ENCODE results near the gene LRP1. TPM values are rescaled to one million over a fixed set of nuclear protein-coding genes. Genes with fewer than 3 reads are reported as not detected.

Gene LRP1
- total RNA-seq = 261 TPM
- long read RNA-seq, partial matches to known transcripts = 198 of 232 reads
- long read RNA-seq, other reads (novel, unspliced or antisense) = 33 of 232 reads

DNA sequence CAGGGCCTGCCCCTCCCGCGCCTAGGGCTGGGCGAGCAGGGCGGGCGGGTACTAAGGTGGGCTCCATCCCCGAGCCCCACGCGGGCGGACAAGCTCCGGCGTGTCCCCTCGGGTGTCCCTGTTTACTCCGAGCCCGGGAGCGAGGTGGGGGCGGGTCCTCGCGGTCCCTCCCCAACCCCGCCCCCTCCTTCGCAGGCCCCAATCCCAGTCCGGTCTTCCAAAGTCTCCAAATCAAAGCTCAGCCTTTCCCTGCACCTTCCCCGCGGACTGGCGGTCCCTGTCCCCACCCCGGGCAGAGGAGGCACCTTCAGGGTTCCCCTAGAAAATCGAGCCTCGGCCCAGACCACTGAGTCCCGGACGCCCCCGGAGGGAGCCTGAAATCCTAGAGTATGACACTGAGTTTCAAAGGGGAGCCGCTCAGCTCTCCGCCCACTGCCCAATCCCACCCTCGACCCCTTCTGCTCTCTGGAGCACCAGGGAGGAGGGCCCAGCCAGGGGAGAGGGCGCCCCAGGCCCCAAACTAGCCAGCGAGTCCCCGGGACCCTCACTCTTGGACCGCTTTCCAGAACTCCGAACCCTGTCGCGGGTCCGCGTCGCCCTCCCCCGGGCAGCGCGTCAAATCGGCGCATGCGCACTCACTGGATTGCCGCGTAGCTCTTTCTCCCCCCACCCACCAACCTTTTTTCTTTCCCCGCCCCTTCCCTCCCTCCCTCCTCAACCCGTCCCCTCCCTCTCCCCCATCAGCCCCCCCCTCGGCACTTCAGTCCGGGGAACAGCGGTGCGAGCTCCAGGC is at the start of gene LRP1:
TSS of gene LRP1 (plus strand) at position 758 of the 793 bp plus-strand sequence. CDS start 482 bp downstream, outside the sequence.
- ATAC-seq (peak; percentile 77), DNase-seq (peak; percentile 93)
- H3K27ac ChIP-seq = peak within 1 kb of the TSS; percentile 92
- H3K36me3 ChIP-seq = no peaks in the 10 kb centered on the region
- TF ChIP-seq, protein P1, sequence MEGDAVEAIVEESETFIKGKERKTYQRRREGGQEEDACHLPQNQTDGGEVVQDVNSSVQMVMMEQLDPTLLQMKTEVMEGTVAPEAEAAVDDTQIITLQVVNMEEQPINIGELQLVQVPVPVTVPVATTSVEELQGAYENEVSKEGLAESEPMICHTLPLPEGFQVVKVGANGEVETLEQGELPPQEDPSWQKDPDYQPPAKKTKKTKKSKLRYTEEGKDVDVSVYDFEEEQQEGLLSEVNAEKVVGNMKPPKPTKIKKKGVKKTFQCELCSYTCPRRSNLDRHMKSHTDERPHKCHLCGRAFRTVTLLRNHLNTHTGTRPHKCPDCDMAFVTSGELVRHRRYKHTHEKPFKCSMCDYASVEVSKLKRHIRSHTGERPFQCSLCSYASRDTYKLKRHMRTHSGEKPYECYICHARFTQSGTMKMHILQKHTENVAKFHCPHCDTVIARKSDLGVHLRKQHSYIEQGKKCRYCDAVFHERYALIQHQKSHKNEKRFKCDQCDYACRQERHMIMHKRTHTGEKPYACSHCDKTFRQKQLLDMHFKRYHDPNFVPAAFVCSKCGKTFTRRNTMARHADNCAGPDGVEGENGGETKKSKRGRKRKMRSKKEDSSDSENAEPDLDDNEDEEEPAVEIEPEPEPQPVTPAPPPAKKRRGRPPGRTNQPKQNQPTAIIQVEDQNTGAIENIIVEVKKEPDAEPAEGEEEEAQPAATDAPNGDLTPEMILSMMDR (IDR thresholded peaks at IDR 0.05) = no peak
- H3K27me3 ChIP-seq = no peaks in the 10 kb centered on the region
- no peaks in the 10 kb centered on the region for H3K9me3 ChIP-seq
- peaks cover 21% of the 10 kb centered on the region for H3K4me1 ChIP-seq
- H3K4me3 ChIP-seq = peak within 1 kb of the TSS; percentile 83
- intact Hi-C loops (cut with DNase I) = no loop called here

DNA sequence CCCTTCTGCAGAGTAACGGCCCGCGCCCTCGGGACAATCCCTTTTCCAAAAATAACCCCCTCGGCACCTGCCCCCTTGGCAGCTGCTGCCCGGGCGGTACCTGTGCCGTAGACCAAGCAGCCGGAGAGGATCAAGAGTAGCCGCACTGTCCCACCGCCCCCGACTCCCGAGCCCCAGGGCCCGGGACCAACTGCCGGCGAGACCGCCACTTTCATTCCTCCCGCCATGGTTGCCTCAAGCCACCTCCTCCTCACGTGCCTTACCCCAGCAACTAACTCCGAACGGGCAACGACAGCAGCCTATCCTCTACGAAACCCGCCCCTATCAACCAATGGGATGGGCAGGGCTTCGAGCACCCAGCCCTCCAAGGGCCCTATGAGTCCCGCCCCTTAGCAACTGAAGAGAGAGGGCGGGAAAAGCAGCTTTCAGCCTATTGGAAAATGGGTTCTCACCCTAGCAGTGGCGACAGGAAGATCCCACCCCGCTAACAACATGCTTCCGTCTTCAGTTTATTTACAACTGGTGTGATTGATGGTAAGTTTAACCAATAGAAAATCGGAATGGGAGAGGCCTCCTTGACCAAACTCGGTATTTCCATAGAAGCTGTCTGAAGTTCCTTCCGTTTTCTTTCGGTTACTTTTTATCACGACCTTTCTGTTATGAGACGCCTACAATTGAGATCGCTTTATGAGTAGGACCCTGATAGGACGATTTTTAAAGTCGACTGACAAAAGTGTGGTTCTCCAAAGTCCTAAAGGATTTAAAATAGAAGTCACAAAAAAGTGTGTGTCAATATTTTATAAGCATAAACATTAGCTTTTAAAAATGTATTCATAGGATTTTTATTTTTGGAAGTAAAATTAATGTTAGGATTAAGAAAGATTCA is 49.5 kb upstream of the LRP1 start, which contains the start of gene NEMP1:
TSS of gene NEMP1 (minus strand) at position 273 of the 886 bp plus-strand sequence. CDS start at position 227, 46 bp downstream.
- Histone ChIP-seq H3K4me3 (peak within 1 kb of the TSS; percentile 80), H3K27ac (peak within 1 kb of the TSS; percentile 85), H3K36me3 (no peaks in the 10 kb centered on the region), H3K27me3 (no peaks in the 10 kb centered on the region), H3K4me1 (peaks cover 14% of the 10 kb centered on the region), H3K9me3 (no peaks in the 10 kb centered on the region)
- intact Hi-C loops (cut with DNase I) = no loop called here
- TF ChIP-seq, protein P1 (IDR thresholded peaks at IDR 0.05) = no peak
- DNase-seq = peak; percentile 95
- peak; percentile 100 for ATAC-seq

DNA sequence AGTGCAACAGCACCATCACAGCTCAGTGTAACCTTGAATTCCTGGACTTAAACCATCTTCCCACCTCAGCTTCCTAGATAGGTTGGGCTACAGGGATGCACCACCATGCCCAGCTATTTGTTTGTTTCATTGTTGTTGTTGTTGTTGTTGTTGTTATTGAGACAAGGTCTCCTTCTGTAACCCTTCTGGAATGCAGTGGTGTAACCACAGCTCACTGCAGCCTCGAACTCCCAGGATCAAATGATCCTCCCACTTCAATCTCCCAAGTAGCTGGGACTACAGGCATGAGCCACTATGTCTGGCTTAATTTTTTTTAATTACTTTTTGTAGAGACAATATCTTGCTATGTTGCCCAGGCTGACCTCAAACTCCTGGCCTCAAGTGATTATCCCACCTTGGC is 48.5 kb upstream of the LRP1 start:
- Histone ChIP-seq H3K36me3 (no peaks in the 10 kb centered on the region), H3K9me3 (no peaks in the 10 kb centered on the region), H3K27ac (peak overlapping the region; percentile 85), H3K4me3 (peak overlapping the region; percentile 40), H3K27me3 (no peaks in the 10 kb centered on the region), H3K4me1 (peaks cover 14% of the 10 kb centered on the region)
- intact Hi-C loops (cut with DNase I) = no loop called here
- TF ChIP-seq, protein P1 (IDR thresholded peaks at IDR 0.05) = no peak
- ATAC-seq (no peak), DNase-seq (no peak)

DNA sequence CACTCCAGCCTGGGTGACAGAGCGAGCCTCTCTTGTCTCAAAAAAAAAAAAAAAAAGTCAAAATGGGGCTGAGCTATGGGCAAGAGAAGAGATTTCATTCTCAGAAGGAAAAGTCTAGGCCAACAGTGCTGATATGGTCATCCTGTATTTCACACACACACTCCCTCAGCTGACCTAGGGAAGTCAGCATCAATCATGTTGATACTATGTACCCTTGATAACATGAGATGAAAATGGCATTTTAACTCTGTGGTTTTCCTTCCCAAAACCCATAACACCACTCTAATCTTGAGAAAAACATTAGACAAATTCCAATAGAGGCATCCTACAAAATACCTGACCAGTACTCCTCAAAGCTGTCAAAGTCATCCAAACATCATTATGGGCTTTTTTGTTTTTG is 47.4 kb upstream of the LRP1 start:
- ATAC-seq = no peak
- TF ChIP-seq, protein P1 (IDR thresholded peaks at IDR 0.05) = no peak
- intact Hi-C loops (cut with DNase I) = no loop called here

DNA sequence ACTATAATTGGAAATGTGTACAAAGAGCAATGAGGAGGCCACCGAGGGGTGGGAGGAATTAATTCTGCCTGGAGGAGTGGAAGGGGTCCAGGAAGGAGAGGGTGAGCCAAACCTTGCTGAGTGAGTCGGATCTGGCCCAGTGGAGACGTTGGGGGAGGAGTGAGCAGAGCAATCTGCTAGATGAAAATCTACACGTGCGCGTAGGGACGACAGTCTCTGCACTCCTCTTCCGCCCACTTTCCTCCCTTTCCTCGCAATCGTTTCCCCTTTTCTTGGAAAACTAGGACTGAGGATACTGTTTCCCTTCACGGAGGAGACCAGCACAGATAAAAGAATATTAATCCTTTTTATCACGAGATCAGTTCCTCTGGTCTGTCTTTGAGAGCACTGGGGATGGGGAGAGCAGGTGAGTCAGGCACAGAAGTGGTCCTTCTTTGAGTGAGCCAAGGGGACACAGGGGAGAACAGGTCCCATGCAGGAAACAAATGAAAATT is 42.2 kb upstream of the LRP1 start:
- ATAC-seq (no peak), DNase-seq (no peak)

More for the DNA sequence above, 47.4 kb upstream of the LRP1 start:
- Histone ChIP-seq H3K4me1 (peaks cover 16% of the 10 kb centered on the region), H3K9me3 (no peaks in the 10 kb centered on the region), H3K27me3 (no peaks in the 10 kb centered on the region), H3K27ac (no peak overlapping the region), H3K4me3 (no peak overlapping the region), H3K36me3 (no peaks in the 10 kb centered on the region)
- no peak for DNase-seq

More for the DNA sequence above, 42.2 kb upstream of the LRP1 start:
- H3K27me3 ChIP-seq = no peaks in the 10 kb centered on the region
- H3K27ac ChIP-seq = peak overlapping the region; percentile 99
- H3K4me1 ChIP-seq = peaks cover 19% of the 10 kb centered on the region
- intact Hi-C loops (cut with DNase I) = no loop called here
- TF ChIP-seq, protein P1 (IDR thresholded peaks at IDR 0.05) = no peak
- no peaks in the 10 kb centered on the region for H3K9me3 ChIP-seq
- peak overlapping the region; percentile 63 for H3K4me3 ChIP-seq
- peaks cover 2% of the 10 kb centered on the region for H3K36me3 ChIP-seq

All from upper lobe of right lung (tissue), 1 donor.